Gastroesophageal sphincter (tissue), 3 donors: ENCODE measurements around the gene DHX38.

Source experiments
- CTCF ChIP-seq, 4 experiments: fragments of 200-600 bp in 2 of 4; fragments of 450-650 bp in 2 of 4; sonication (generic) in 1 of 4; IDR thresholded peaks; one replicate each; pipeline ENCODE4 v1.5.1; 2017 to 2019; ENCODE audit warnings: antibody characterized with exemption in 4 of 4, mild to moderate bottlenecking in 2 of 4, moderate library complexity in 2 of 4
- EP300 ChIP-seq: sonication (generic); formaldehyde crosslinking; IDR thresholded peaks from one replicate; pipeline ENCODE4 v1.6.1; 2017; ENCODE audit warnings: antibody characterized with exemption, mild to moderate bottlenecking
- POLR2A ChIP-seq, 2 donors: fragments of 450-650 bp; IDR thresholded peaks; one replicate each; pipeline ENCODE4 v1.6.1; 2017; ENCODE audit warnings: antibody characterized with exemption in 2 of 2, mild to moderate bottlenecking in 2 of 2, moderate library complexity in 1 of 2
- POLR2AphosphoS5 ChIP-seq: sonication (generic); formaldehyde crosslinking; IDR thresholded peaks from one replicate; pipeline ENCODE4 v1.6.1; 2017; ENCODE audit warnings: antibody characterized with exemption

GRCh38 chr16:72110662-72111615 is 17.3 kb downstream of the DHX38 start:
- TF ChIP-seq POLR2A (IDR thresholded peaks at IDR 0.05) (no peak), CTCF (IDR thresholded peaks at IDR 0.05) (no peak), POLR2AphosphoS5 (no peak), EP300 (no peak)
